ENCODE measurements around the gene SLC8A3.

The SLC8A3 gene

DNA sequence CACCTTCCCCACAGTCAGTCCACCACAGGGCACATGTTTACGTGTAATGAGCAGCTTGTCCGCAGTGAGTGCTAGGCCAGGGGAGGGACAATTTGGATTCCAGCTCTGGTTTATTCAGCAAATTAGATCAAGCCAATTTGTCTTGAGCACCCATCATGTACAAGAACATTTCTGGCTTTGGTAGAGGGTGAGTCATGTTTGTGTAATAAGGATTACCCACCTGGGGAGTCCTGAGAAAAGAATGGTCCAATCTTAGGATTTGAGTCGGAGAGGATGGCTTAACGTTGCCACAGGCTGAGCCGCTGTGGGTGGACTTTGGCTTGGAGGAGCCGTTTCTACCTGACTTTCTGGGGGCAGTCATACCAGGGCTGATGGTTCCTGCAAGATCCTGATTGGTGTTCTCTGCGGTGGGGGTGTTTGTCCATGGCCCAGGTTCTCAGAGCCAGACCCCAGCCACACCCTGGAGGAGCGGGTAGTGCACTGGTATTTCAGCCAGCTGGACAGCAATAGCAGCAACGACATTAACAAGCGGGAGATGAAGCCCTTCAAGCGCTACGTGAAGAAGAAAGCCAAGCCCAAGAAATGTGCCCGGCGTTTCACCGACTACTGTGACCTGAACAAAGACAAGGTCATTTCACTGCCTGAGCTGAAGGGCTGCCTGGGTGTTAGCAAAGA lies 165.8 kb downstream of the SLC8A3 start:
- DNase-seq (no peak), ATAC-seq (no peak)

DNA sequence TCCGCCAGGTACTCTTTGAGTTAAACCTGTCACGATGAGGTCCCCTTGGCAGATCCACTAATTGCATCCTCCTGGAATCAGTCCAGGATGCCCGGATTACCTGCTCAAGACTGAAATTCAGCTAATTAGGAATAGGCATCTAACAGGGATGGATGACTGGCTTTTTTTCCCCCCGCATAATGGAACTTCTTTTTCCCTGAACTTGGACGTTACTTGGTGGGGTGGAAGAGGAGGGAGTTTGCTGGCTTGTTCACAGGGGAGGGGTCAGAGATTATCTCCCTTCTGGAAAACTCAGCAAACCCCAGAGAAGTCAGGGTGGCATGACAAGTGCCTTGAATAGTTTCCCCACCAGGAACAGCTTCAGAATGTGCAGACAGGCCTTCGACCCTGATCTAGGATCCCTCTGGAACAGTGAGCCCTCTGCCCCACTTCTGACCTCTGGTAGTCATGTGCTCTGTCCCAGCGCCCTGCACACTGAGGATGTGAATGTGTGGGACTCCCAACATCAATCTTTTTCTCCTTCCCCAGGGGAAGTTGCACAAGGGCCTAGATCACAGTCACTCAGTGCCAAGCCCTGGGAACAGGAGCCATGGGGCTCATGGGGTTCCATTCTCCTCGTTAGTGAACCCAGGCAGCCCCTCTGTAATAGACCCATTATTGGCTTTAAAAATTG lies 167.1 kb downstream of the SLC8A3 start:
- no peak for DNase-seq
- no peak for ATAC-seq

DNA sequence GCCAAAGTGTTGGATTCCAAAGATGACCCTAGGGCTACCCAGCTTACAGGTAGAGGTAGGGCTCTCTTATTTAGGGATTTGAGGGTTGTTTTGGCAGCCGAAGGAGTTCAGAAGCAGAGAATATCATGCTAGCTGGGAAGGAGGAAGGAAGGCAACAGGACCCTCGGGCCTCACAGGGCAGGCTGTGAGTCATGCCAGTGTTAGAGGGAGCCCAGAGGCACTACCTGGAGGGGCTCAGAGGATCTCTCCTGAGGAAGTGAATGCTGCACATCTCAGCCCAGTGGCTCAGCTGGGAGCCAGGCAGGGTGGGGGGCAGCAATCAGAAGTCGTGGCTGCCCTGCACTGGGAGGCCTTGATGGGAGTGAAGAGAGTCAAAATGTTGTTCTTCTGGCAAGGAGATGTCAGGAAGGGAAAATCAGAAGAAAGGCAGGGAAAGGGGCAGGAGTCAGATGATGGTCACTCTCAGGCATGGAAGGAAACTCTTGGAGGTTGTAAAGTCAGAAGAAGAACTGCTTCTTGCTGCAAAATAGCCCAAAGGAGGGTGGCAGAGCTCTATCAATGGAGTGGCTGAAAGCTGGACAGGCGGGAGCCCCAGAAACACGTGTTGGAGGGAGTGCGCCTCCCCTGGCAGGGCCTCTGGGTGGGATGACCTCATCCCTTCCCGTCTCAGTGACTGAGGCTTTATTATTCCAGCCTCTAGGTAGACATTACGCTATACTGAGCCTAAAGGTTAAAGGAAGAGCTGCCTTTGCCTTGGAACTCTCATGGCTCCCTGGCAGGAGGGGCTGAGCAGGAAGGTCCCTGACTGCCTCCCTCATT lies 168.2 kb downstream of the SLC8A3 start:
- ATAC-seq, result no peak
- DNase-seq, result no peak

GRCh38 chr14:70019695-70020094 lies 169.1 kb downstream of the SLC8A3 start:
- no peak for ATAC-seq
- DNase-seq, result no peak

GRCh38 chr14:70018713-70019211 lies 170.0 kb downstream of the SLC8A3 start:
- peak; percentile 15 for ATAC-seq

DNA sequence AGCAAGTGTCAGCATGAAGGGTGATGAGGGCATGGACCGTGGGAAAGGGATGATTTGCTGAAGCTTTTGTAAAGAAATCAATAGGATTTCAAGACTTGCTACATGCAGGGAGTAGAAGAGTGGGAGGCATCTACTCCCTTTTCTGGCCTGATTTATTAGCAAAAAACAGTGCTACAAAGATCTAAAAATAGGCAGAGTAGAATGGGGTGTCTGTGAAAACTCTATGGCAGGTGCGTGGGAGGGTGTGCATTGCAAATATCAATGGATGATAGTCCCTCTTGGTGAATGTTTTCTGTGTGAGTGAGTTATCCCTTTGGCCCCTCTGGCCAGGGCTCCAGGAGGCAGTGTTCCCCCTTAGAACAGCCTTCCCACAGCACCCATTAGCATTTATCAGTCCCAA lies 170.5 kb downstream of the SLC8A3 start:
- ATAC-seq (no peak), DNase-seq (no peak)

More at GRCh38 chr14:70018713-70019211, 170.0 kb downstream of the SLC8A3 start:
- no peak for DNase-seq

GRCh38 chr14:70014406-70015095 lies 174.2 kb downstream of the SLC8A3 start:
- no peak for ATAC-seq

GRCh38 chr14:70013271-70013873 lies 175.4 kb downstream of the SLC8A3 start:
- DNase-seq (peak; percentile 65), ATAC-seq (no peak)

More at GRCh38 chr14:70014406-70015095, 174.2 kb downstream of the SLC8A3 start:
- no peak for DNase-seq

DNA sequence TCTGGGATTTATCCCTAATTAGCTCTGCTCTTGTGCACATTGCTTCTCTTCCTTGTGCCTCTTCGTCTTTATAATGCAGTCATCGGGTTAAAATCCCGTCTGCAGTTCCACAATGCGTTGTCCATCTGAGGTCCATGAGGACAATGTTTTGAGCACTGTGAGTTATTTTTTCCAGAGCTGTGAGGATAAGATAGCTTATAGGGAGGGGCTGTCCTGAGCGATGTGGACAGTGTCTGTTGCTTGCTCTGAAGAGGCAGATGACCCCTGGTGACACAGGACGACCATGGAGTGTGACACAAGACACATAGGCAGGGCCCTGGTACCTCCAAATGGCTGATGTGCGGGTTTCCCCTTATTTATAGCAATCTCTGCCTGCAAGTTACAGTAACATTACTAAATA lies 177.0 kb downstream of the SLC8A3 start:
- ATAC-seq, result no peak

GRCh38 chr14:70011098-70011497 lies 177.7 kb downstream of the SLC8A3 start:
- DNase-seq (no peak), ATAC-seq (no peak)

More for the DNA sequence above, 177.0 kb downstream of the SLC8A3 start:
- DNase-seq, result no peak

GRCh38 chr14:70009961-70010360 lies 178.8 kb downstream of the SLC8A3 start:
- DNase-seq (no peak), ATAC-seq (no peak)

- DNase-seq, result no peak
- no peak for ATAC-seq
Observed at GRCh38 chr14:70008284-70009262, 180.2 kb downstream of the SLC8A3 start.

DNA sequence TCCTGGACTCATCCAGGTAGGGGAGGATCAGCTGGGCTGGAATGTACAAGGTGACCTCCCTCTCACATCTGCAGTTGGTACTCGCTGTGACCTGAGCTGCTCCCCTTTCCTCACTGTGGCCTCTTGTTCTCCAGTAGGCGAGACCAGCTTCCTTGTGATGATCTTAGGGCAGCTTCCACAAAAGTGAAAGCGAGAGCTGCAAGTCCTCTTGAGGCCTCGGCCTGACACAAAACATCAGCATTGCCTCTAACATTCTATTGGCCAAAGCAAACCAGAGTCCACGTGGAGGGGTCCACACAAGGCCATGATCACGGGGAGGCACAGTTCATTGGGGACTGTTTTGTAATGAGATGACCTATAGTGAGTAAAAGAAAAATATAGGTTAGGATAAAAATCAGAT lies 182.1 kb downstream of the SLC8A3 start:
- no peak for DNase-seq
- ATAC-seq, result no peak

- ATAC-seq (no peak), DNase-seq (no peak)
Observed at GRCh38 chr14:70005281-70005805, 183.4 kb downstream of the SLC8A3 start.

DNA sequence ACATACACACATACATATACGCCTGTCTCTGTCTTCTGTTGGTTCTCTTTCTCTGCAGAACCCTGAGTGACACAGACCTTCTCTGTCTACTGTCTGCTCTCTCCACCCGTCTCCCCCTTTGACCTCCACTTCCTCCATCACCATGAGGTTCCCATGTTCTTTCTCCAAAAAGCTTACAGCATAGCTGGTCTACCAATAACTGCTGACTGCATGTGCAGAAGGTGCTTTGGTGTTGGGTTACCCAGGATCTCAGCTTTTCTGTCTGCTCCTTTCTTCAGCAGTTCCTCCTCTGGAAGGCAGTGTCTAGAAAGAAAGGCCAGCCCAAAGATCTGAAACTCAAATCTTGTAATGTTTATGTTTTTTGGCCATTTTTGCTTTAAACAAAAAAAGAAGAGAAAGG lies 184.0 kb downstream of the SLC8A3 start:
- DNase-seq, result no peak
- ATAC-seq, result no peak

GRCh38 chr14:70002589-70003346 lies 186.0 kb downstream of the SLC8A3 start:
- no peak for ATAC-seq
- no peak for DNase-seq

DNA sequence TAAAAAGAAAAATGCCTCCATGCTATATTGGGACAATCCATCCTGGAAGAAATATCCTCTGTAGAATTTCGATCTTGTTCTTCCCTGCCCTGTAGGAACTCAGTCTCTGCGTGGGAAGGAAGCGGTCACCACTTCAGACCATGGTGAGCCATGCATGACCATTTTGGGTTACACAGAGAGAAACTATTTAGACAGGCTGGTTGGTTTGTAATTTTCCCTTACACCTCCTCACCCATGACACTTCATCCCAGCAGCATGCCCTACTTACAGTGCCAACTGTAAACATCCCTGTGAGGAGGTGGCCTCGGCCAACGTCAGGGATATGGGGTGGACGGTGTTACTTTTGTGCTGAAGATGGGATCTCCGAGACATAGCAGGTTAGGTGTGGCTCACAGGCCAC lies 188.2 kb downstream of the SLC8A3 start:
- DNase-seq (no peak), ATAC-seq (no peak)

GRCh38 chr14:69999261-69999674 lies 189.5 kb downstream of the SLC8A3 start:
- DNase-seq (no peak), ATAC-seq (no peak)

- DNase-seq, result no peak
- ATAC-seq, result no peak
Observed at GRCh38 chr14:69997849-69998248, 190.9 kb downstream of the SLC8A3 start.

Measured in stimulated activated naive CD8-positive, alpha-beta T cell treated with anti-CD3 and anti-CD28 coated beads, Interleukin-15, Interleukin-2, amounts not matched to agents 100 U/mL and 50 U/mL, for 24 hours (primary cell).